ENCODE results near the gene HSD11B1.

GRCh38 chr1:209696673-209697072, 8.0 kb upstream of the HSD11B1 start:
- TF ChIP-seq CTCF (IDR thresholded peaks at IDR 0.05 in 2 of 3, conservative IDR thresholded peaks at IDR 0.05 in 1 of 3; ENCODE audit: borderline replicate concordance in 1 of 3, insufficient read depth in 1 of 3, low read depth in 2 of 3, low read length in 2 of 3) (no peak), EGR1 (IDR thresholded peaks at IDR 0.05; ENCODE audit: low read depth) (no peak), REST (IDR thresholded peaks at IDR 0.05; ENCODE audit: low read depth) (no peak), TCF7L2 (IDR thresholded peaks at IDR 0.05; ENCODE audit: borderline replicate concordance, extremely low read depth, insufficient read depth, insufficient read length) (no peak), CEBPB (IDR thresholded peaks at IDR 0.05; ENCODE audit: low read depth) (no peak), ZNF274 (IDR thresholded peaks at IDR 0.05; ENCODE audit: low read depth, low read length) (no peak), MAX (IDR thresholded peaks at IDR 0.05) (no peak), POLR2AphosphoS5 (IDR thresholded peaks at IDR 0.05; ENCODE audit: low read depth, low read length) (no peak), POLR2A (IDR thresholded peaks at IDR 0.05; ENCODE audit: borderline replicate concordance, extremely low read depth, insufficient read depth, insufficient read length) (no peak)
